Measurements from ENCODE around the gene OSBPL6.

OSBPL6 gene

DNA sequence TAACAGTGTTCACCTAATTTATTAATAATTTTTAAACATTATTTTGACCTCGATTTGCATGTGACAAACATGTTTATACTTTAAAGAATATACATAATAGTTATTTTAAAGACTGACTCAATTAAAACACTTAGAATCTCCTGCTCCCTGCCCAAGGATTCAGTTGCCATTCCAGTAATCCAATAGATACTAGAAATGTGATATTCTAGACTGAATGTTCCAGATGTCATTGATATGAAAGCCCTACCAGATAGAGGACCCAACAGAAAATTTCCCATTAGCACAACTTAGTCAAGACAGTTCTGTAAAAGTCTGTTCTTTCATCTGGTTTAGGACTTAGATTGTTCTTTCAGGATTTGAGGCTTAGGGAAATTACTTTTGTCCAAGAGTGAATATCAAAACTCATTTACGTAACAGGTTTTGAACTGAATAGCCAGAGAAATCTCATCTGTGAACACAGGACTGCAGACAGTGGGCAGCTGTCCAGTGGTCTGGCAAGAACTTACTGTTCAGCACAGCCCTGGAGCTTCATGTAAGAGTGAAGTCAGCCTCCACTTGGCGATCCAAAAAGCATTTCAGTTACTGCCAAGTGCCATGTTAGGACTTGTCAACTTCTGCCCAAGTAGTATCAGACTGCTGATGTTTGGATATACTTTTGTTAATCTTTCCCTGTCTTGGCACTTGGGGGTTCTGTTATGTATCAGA lies 77.5 kb downstream of the OSBPL6 start:
- H4K20me1 ChIP-seq (ENCODE audit: control insufficient read depth, insufficient read depth, low read depth, low read length) = no peaks in the 10 kb centered on the region
- no peaks in the 10 kb centered on the region for H3K79me2 ChIP-seq (ENCODE audit: control insufficient read depth, low read length)
- H3K27ac ChIP-seq (ENCODE audit: low read depth, low read length) = no peak overlapping the region
- H3K27me3 ChIP-seq (ENCODE audit: control insufficient read depth, low read length) = peaks cover 4% of the 10 kb centered on the region
- H3K9me3 ChIP-seq (ENCODE audit: control insufficient read depth, insufficient read depth, low read length) = no peaks in the 10 kb centered on the region
- H3K9me2 ChIP-seq (replicated peaks; ENCODE audit: control insufficient read depth, low read length) = no peaks in the 10 kb centered on the region
- TF ChIP-seq, protein P1, sequence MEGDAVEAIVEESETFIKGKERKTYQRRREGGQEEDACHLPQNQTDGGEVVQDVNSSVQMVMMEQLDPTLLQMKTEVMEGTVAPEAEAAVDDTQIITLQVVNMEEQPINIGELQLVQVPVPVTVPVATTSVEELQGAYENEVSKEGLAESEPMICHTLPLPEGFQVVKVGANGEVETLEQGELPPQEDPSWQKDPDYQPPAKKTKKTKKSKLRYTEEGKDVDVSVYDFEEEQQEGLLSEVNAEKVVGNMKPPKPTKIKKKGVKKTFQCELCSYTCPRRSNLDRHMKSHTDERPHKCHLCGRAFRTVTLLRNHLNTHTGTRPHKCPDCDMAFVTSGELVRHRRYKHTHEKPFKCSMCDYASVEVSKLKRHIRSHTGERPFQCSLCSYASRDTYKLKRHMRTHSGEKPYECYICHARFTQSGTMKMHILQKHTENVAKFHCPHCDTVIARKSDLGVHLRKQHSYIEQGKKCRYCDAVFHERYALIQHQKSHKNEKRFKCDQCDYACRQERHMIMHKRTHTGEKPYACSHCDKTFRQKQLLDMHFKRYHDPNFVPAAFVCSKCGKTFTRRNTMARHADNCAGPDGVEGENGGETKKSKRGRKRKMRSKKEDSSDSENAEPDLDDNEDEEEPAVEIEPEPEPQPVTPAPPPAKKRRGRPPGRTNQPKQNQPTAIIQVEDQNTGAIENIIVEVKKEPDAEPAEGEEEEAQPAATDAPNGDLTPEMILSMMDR (IDR thresholded peaks at IDR 0.05; ENCODE audit: low read depth, low read length, poor library complexity, severe bottlenecking) = no peak
- no peak for TF ChIP-seq EZH2phosphoT487 (IDR thresholded peaks at IDR 0.05; ENCODE audit: borderline replicate concordance, low read length)
- no peaks in the 10 kb centered on the region for H3K4me1 ChIP-seq (ENCODE audit: control insufficient read depth, low read length)
- no peaks in the 10 kb centered on the region for H3K36me3 ChIP-seq (ENCODE audit: control insufficient read depth, low read length)
- H3K4me2 ChIP-seq (ENCODE audit: low read length) = no peak overlapping the region
- no peaks in the 10 kb centered on the region for H3F3A ChIP-seq (ENCODE audit: control insufficient read depth, insufficient read depth)
- H3K4me3 ChIP-seq (ENCODE audit: low read length) = no peak overlapping the region

DNA sequence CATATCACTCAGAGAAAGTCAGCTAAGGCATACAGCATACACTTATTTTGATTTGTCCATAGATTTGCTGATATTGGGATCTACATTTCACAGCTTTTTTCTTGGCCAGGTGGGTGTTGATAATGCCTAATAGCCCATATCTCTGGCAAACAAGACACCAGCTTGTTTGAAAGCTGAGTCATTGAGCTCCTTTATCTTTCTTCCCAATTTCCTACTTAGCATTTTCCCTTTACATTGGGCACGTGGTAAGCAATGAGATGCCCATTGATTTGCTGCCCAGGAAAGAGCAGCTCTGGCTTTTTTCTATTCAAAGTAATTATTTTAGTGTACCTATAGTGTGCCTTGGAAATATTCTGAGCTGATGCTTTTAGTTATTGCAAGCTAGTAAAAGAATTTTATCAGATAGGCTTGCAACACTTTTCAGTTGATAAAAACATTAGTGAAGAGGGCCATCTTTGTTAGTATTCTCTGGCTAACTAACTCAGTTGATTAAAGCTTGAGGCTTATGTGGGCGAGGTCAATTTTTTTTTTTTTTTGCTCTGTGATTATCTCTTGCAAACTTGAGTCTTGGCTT lies 79.6 kb downstream of the OSBPL6 start:
- Histone ChIP-seq H3K4me3 (ENCODE audit: low read length) (no peak overlapping the region), H3K4me1 (ENCODE audit: control insufficient read depth, low read length) (no peaks in the 10 kb centered on the region)

DNA sequence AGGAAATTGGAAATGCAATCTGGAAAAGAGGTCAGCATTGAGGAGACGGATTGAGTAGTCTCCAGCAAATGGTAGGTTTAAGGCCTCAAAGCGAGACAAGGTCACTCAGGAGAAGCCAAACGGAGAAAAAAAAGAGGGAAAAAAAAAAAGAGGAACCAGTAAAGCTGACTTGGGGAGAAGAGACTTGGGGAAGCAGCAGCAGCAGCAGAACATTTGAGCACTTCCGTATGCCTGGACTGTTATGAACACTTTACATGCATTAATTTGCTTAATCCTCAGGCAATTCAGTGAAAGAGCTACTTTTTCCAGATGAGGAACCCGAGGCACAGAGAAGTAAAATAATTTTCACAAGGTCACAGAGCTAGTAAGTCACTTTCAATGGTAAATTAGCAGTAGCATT lies 81.3 kb downstream of the OSBPL6 start:
- Histone ChIP-seq H3K9me3 (ENCODE audit: control insufficient read depth, insufficient read depth, low read length) (no peaks in the 10 kb centered on the region), H3K4me2 (ENCODE audit: low read length) (no peak overlapping the region), H3K27me3 (ENCODE audit: control insufficient read depth, low read length) (peaks cover 4% of the 10 kb centered on the region), H4K20me1 (ENCODE audit: control insufficient read depth, insufficient read depth, low read depth, low read length) (no peaks in the 10 kb centered on the region), H3K36me3 (ENCODE audit: control insufficient read depth, low read length) (no peaks in the 10 kb centered on the region), H3F3A (ENCODE audit: control insufficient read depth, insufficient read depth) (no peaks in the 10 kb centered on the region), H3K27ac (ENCODE audit: low read depth, low read length) (no peak overlapping the region), H3K4me3 (ENCODE audit: low read length) (no peak overlapping the region), H3K79me2 (ENCODE audit: control insufficient read depth, low read length) (no peaks in the 10 kb centered on the region), H3K9me2 (replicated peaks; ENCODE audit: control insufficient read depth, low read length) (no peaks in the 10 kb centered on the region), H3K4me1 (ENCODE audit: control insufficient read depth, low read length) (no peaks in the 10 kb centered on the region)
- TF ChIP-seq EZH2phosphoT487 (IDR thresholded peaks at IDR 0.05; ENCODE audit: borderline replicate concordance, low read length) = no peak
- TF ChIP-seq, protein P1 (IDR thresholded peaks at IDR 0.05; ENCODE audit: low read depth, low read length, poor library complexity, severe bottlenecking) = no peak

More for the DNA sequence above, 79.6 kb downstream of the OSBPL6 start:
- no peaks in the 10 kb centered on the region for H3K9me3 ChIP-seq (ENCODE audit: control insufficient read depth, insufficient read depth, low read length)
- TF ChIP-seq EZH2phosphoT487 (IDR thresholded peaks at IDR 0.05; ENCODE audit: borderline replicate concordance, low read length) = no peak
- TF ChIP-seq, protein P1 (IDR thresholded peaks at IDR 0.05; ENCODE audit: low read depth, low read length, poor library complexity, severe bottlenecking) = no peak
- no peaks in the 10 kb centered on the region for H3K79me2 ChIP-seq (ENCODE audit: control insufficient read depth, low read length)
- H3K27me3 ChIP-seq (ENCODE audit: control insufficient read depth, low read length) = peaks cover 4% of the 10 kb centered on the region
- H3K4me2 ChIP-seq (ENCODE audit: low read length) = no peak overlapping the region
- no peaks in the 10 kb centered on the region for H3F3A ChIP-seq (ENCODE audit: control insufficient read depth, insufficient read depth)
- no peaks in the 10 kb centered on the region for H4K20me1 ChIP-seq (ENCODE audit: control insufficient read depth, insufficient read depth, low read depth, low read length)
- no peak overlapping the region for H3K27ac ChIP-seq (ENCODE audit: low read depth, low read length)
- H3K9me2 ChIP-seq (replicated peaks; ENCODE audit: control insufficient read depth, low read length) = no peaks in the 10 kb centered on the region
- H3K36me3 ChIP-seq (ENCODE audit: control insufficient read depth, low read length) = no peaks in the 10 kb centered on the region
